Tibial artery (tissue), 4 donors: ENCODE results near the gene GET4.

ENCODE experiments used
- DNase-seq, 2 donors: peaks; one replicate each; pipeline ENCODE4 v3.0.0-alpha.2; 2019
- H3K27ac ChIP-seq, 2 donors: fragments of 200-600 bp; sonication (generic) in 1 of 2; 1 replicate in 1 of 2; 2 replicates in 1 of 2; pipeline ENCODE4 v1.5.1; 2018 to 2019; ENCODE audit warnings: mild to moderate bottlenecking in 1 of 2
- H3K27me3 ChIP-seq, 2 donors: fragments of 200-600 bp; sonication (generic) in 1 of 2; one replicate each; pipeline versions ENCODE4 v1.5.1 to v1.6.0; 2016 to 2019
- H3K36me3 ChIP-seq, 3 donors: fragments of 200-600 bp; sonication (generic) in 2 of 3; one replicate each; pipeline ENCODE4 v1.5.1; 2016 to 2019; ENCODE audit warnings: mild to moderate bottlenecking in 2 of 3
- H3K4me1 ChIP-seq, 4 donors: fragments of 200-600 bp; sonication (generic) in 2 of 4; 1 replicate in 3 of 4; 2 replicates in 1 of 4; pipeline ENCODE4 v1.5.1; 2016 to 2019
- H3K4me3 ChIP-seq, 2 donors: fragments of 200-600 bp; sonication (generic) in 1 of 2; 1 replicate in 1 of 2; 2 replicates in 1 of 2; pipeline ENCODE4 v1.5.1; 2018 to 2019; ENCODE audit warnings: mild to moderate bottlenecking in 2 of 2
- H3K9me3 ChIP-seq, 3 donors: fragments of 200-600 bp; sonication (generic) in 1 of 3; one replicate each; pipeline ENCODE4 v1.5.1; 2016 to 2019
- intact Hi-C: fragments of 100-400 bp; cut with DNase I; formaldehyde crosslinking; loops from one replicate; pipeline ENCODE4 v1.15.0; 2023; ENCODE audit warnings: low total_unique reads
- TF ChIP-seq, protein P1 (sequence below), 2 experiments: fragments of 200-600 bp in 1 of 2; fragments of 450-650 bp in 1 of 2; IDR thresholded peaks; one replicate each; pipeline ENCODE4 v1.5.1; 2017 to 2019; ENCODE audit warnings: antibody characterized with exemption in 2 of 2, mild to moderate bottlenecking in 1 of 2, moderate library complexity in 1 of 2

GET4 gene

DNA sequence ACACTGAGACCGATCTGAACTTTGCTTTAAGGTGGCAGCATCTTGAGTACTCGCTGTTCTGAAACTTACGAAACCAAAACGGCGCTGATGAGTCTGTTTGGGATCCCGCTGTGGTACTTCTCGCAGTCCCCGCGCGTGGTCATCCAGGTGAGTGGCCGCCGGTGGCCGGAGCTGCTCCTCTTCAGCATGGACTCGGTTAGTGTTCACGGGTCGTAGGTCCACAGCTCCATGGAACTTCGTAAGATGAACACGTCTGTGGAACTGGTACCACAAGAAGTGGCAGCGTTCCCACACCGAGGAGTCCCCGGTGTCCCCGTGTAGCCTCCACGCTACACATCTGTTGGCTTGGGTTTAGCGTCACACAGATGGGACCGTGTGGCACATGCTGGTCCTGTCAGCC is 10.4 kb upstream of the GET4 start:
- no peak overlapping the region for H3K4me3 ChIP-seq

DNA sequence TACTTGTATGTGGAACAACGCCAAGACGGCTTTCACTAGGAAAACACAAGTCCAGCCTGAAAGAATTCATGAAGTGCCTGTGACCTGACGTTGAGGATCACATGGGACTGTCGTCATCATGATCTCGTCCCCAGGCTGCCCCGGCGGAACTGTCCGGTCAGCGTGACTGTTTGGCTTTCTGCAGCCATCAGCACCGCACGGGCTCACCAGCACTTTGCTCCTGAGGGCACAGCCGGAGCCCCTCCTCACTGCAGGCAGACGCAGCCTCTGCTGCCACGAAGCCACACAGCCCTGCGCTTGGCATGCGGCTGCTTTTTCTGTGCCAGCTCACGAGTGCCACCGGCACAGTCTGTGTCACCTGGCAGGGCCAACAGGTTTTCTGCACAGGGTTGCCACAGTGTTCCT is 9.4 kb upstream of the GET4 start:
- peak; percentile 85 to 98 for DNase-seq

More for the DNA sequence above, 10.4 kb upstream of the GET4 start:
- Histone ChIP-seq H3K27ac (peak overlapping the region; percentile 82 to 95), H3K27me3 (no peaks in the 10 kb centered on the region), H3K36me3 (peaks cover 65 to 71% (median 66%) of the 10 kb centered on the region in 3 donors), H3K4me1 (peaks cover 0 to 39% (median 29%) of the 10 kb centered on the region in 4 donors), H3K9me3 (no peaks in the 10 kb centered on the region)
- no peak for DNase-seq
- intact Hi-C loops: loop anchor here (2.0 kb wide), 1 partner anchor 351 kb away; no protein-coding TSS in a partner anchor
- TF ChIP-seq, protein P1, sequence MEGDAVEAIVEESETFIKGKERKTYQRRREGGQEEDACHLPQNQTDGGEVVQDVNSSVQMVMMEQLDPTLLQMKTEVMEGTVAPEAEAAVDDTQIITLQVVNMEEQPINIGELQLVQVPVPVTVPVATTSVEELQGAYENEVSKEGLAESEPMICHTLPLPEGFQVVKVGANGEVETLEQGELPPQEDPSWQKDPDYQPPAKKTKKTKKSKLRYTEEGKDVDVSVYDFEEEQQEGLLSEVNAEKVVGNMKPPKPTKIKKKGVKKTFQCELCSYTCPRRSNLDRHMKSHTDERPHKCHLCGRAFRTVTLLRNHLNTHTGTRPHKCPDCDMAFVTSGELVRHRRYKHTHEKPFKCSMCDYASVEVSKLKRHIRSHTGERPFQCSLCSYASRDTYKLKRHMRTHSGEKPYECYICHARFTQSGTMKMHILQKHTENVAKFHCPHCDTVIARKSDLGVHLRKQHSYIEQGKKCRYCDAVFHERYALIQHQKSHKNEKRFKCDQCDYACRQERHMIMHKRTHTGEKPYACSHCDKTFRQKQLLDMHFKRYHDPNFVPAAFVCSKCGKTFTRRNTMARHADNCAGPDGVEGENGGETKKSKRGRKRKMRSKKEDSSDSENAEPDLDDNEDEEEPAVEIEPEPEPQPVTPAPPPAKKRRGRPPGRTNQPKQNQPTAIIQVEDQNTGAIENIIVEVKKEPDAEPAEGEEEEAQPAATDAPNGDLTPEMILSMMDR (IDR thresholded peaks at IDR 0.05): no peak

DNA sequence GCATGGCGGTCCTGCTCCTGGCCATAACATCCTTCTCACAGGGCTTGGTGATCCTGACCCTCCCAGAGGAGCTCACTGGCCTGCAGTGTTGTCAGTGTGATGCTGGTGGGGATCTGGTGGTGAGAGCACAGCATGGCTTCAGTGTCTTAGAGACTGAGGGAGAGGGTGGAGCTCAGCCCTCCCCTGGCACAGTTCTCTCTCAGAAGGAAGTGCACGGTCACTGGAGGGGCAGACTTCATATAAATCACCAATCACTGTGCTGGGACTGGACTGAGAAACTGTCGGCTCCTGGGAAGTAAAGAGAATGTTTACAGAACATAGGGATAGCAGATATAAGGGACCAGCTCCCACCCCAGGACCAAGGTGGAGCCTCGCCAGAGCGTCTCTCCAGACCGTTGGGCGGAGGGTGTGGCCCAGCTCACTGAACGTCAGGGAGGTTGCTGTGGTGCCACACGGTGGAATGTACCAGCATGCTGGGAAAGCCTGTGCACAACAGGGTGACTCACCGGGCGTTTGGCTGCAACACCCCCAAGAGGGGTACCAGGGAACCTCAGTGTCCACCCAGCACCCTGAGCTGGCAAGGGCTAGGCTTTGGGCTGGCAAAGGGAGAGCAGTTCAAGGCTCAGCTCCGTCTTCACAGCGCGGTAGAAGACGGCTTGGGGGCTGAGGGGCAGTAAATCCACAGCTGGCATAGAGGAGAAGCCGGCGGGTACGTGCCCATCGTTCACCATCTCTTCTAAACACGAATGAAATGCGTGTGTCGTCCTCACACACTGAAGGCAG is 8.8 kb upstream of the GET4 start:
- peak; percentile 79 to 96 for DNase-seq

More for the DNA sequence above, 9.4 kb upstream of the GET4 start:
- no peaks in the 10 kb centered on the region for H3K27me3 ChIP-seq
- peaks cover 0 to 39% (median 29%) of the 10 kb centered on the region in 4 donors for H3K4me1 ChIP-seq
- TF ChIP-seq, protein P1 (IDR thresholded peaks at IDR 0.05): peak in 1 of 2 experiments; percentile 14
- H3K9me3 ChIP-seq: no peaks in the 10 kb centered on the region
- H3K36me3 ChIP-seq: peaks cover 64 to 71% (median 65%) of the 10 kb centered on the region in 3 donors
- peak overlapping the region; percentile 10 to 35 for H3K4me3 ChIP-seq
- intact Hi-C loops: loop anchor here (2.0 kb wide), 1 partner anchor 352 kb away; no protein-coding TSS in a partner anchor
- H3K27ac ChIP-seq: peak overlapping the region; percentile 82 to 95

DNA sequence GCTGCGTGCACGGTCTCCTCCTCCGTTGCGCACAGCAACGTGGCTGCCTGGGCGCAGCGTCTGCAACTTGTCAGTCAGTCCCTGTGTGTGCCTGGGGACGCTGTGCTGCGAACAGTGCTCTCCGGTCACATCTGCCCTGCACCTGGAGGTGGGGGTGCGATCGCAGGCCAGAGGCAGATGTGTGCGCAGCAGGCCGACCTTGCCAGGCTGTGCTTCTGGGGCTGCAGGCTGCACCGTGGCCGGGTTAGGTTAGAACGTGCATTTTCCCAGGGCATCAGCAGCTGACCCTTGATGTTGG is 8.2 kb upstream of the GET4 start:
- intact Hi-C loops: no loop called here
- DNase-seq: no peak
- H3K9me3 ChIP-seq: no peaks in the 10 kb centered on the region

More for the DNA sequence above, 8.8 kb upstream of the GET4 start:
- Histone ChIP-seq H3K4me3 (peak overlapping the region; percentile 10 to 35), H3K9me3 (no peaks in the 10 kb centered on the region), H3K4me1 (peaks cover 0 to 40% (median 29%) of the 10 kb centered on the region in 4 donors), H3K36me3 (peaks cover 64 to 71% (median 65%) of the 10 kb centered on the region in 3 donors), H3K27ac (peak overlapping the region; percentile 82 to 95), H3K27me3 (no peaks in the 10 kb centered on the region)
- intact Hi-C loops: loop anchor here (2.0 kb wide), 1 partner anchor 353 kb away; no protein-coding TSS in a partner anchor
- TF ChIP-seq, protein P1 (IDR thresholded peaks at IDR 0.05): peak; percentile 15

DNA sequence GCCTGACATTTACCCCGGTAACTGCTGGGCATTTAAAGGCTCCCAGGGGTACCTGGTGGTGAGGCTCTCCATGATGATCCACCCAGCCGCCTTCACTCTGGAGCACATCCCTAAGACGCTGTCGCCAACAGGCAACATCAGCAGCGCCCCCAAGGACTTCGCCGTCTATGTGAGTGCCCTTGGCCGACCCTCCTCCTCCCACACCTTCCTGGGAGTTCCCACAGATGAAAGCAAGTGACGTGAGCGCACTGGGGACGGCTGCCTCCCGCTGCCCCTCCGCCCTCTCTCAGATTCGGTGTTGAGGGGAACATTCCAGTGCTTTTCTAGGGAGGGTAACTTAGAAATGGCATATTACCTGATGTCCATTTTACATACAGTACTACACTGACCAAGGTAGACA is 7.0 kb upstream of the GET4 start:
- no peak for DNase-seq
- Histone ChIP-seq H3K36me3 (peaks cover 54 to 66% (median 61%) of the 10 kb centered on the region in 3 donors), H3K27me3 (no peaks in the 10 kb centered on the region), H3K4me1 (peaks cover 0 to 56% (median 39%) of the 10 kb centered on the region in 4 donors), H3K4me3 (no peak overlapping the region), H3K27ac (peak overlapping the region; percentile 87 to 95), H3K9me3 (no peaks in the 10 kb centered on the region)
- intact Hi-C loops: no loop called here
- TF ChIP-seq, protein P1 (IDR thresholded peaks at IDR 0.05): no peak

More for the DNA sequence above, 8.2 kb upstream of the GET4 start:
- no peaks in the 10 kb centered on the region for H3K27me3 ChIP-seq
- H3K4me1 ChIP-seq: peaks cover 0 to 46% (median 31%) of the 10 kb centered on the region in 4 donors
- TF ChIP-seq, protein P1 (IDR thresholded peaks at IDR 0.05): no peak
- peak overlapping the region in 1 of 2 donors; percentile 35 for H3K4me3 ChIP-seq
- H3K27ac ChIP-seq: peak overlapping the region; percentile 82 to 95
- peaks cover 64 to 71% (median 65%) of the 10 kb centered on the region in 3 donors for H3K36me3 ChIP-seq
